ENCODE data around the gene EHMT1.
A peak's percentile ranks its signal among the peaks of the same experiment; 100 is the strongest.
"Not testable (repeated sequence)": the region's sequence is repeated elsewhere in the genome, so short reads cannot be mapped to it uniquely, and the experiment has no call there.

The EHMT1 gene

GRCh38 chr9:137694962-137695875 lies 76.4 kb downstream of the EHMT1 start:
- DNase-seq: peak; percentile 21

GRCh38 chr9:137696136-137696925 lies 77.5 kb downstream of the EHMT1 start:
- no peak for DNase-seq

GRCh38 chr9:137697193-137697592 lies 78.4 kb downstream of the EHMT1 start:
- DNase-seq: no peak

GRCh38 chr9:137697832-137698231 lies 79.0 kb downstream of the EHMT1 start:
- DNase-seq: no peak

GRCh38 chr9:137700911-137701310 lies 82.1 kb downstream of the EHMT1 start:
- DNase-seq: no peak

GRCh38 chr9:137702615-137703379 lies 84.0 kb downstream of the EHMT1 start:
- DNase-seq: no peak

GRCh38 chr9:137703842-137704508 lies 85.2 kb downstream of the EHMT1 start:
- no peak for DNase-seq

GRCh38 chr9:137705443-137705863 lies 86.6 kb downstream of the EHMT1 start:
- DNase-seq: peak; percentile 33

GRCh38 chr9:137705906-137706305 lies 87.1 kb downstream of the EHMT1 start:
- no peak for DNase-seq

- no peak for DNase-seq
These were observed 88.6 kb downstream of the EHMT1 start for GRCh38 chr9:137707361-137707760.

GRCh38 chr9:137708590-137709284 lies 89.9 kb downstream of the EHMT1 start:
- DNase-seq: no peak

- DNase-seq: no peak
These were observed 90.8 kb downstream of the EHMT1 start for GRCh38 chr9:137709411-137710101.

GRCh38 chr9:137710704-137711103 lies 91.9 kb downstream of the EHMT1 start:
- DNase-seq: no peak

- no peak for DNase-seq
These were observed 92.9 kb downstream of the EHMT1 start for GRCh38 chr9:137711678-137712105.

- no peak for DNase-seq
These were observed 96.5 kb downstream of the EHMT1 start for GRCh38 chr9:137715321-137715720.

- DNase-seq: not testable (repeated sequence)
These were observed 97.3 kb downstream of the EHMT1 start for GRCh38 chr9:137715866-137716693.

- no peak for DNase-seq
These were observed 98.0 kb downstream of the EHMT1 start for GRCh38 chr9:137716694-137717287.

GRCh38 chr9:137717776-137718327 lies 99.0 kb downstream of the EHMT1 start:
- DNase-seq: no peak

GRCh38 chr9:137719194-137719593 lies 100.4 kb downstream of the EHMT1 start:
- DNase-seq: no peak
